Measurements from ENCODE around the gene SLC15A2. TPM values are rescaled to one million over a fixed set of nuclear protein-coding genes. Genes with fewer than 3 reads are reported as not detected.

Gene SLC15A2
- total and polyA plus RNA-seq, 10 of the 15 experiments (the other 5 are each of a cell fraction or from before 2014, with no cell fraction given): 0.64 to 7.2 (median 2.4) TPM

- TF ChIP-seq ATF2 (IDR thresholded peaks at IDR 0.05; ENCODE audit: low read length) (no peak), HDGF (IDR thresholded peaks at IDR 0.05) (no peak), ESRRA (IDR thresholded peaks at IDR 0.05; ENCODE audit: low read length) (no peak), SUPT20H (IDR thresholded peaks at IDR 0.05; ENCODE audit: borderline replicate concordance, control insufficient read depth, low read depth, low read length) (no peak)
These were observed 91.6 kb downstream of the SLC15A2 start (continued) for GRCh38 chr3:121985846-121986245.

GRCh38 chr3:121988146-121988545, 93.9 kb downstream of the SLC15A2 start:
- Histone ChIP-seq H3K9me3 (replicated peaks; ENCODE audit: control insufficient read depth, insufficient read depth, low read length) (no peaks in the 10 kb centered on the region; the same call in none of the 3 replicates), H3K4me2 (ENCODE audit: control insufficient read depth, insufficient read depth) (no peak overlapping the region), H3K4me3 (no peak overlapping the region), H3K27me3 (replicated peaks in 1 of 2; ENCODE audit: control insufficient read depth in 2 of 2, insufficient read depth in 2 of 2, low read length in 1 of 2) (no peaks in the 10 kb centered on the region), H3K9ac (ENCODE audit: control insufficient read depth, insufficient read depth, low read length) (no peak overlapping the region), H4K20me1 (ENCODE audit: control insufficient read depth, insufficient read depth) (no peaks in the 10 kb centered on the region), H3K4me1 (ENCODE audit: control insufficient read depth, insufficient read depth, low read length) (peaks cover 7% of the 10 kb centered on the region), H2AFZ (ENCODE audit: control insufficient read depth, low read depth, low read length) (no peak overlapping the region), H3K79me2 (ENCODE audit: control insufficient read depth, insufficient read depth, low read length) (no peaks in the 10 kb centered on the region), H3K27ac (ENCODE audit: control insufficient read depth, insufficient read depth) (no peak overlapping the region), H3K36me3 (ENCODE audit: control insufficient read depth in 2 of 2, insufficient read depth in 2 of 2, low read length in 1 of 2) (peaks cover 3 to 12% of the 10 kb centered on the region in 2 experiments; a peak in 3 of 4 replicates)
- 85% methylated on average over 2 of the region's 2 CpGs for WGBS (ENCODE audit: insufficient coverage, insufficient replicate concordance, low lambda C conversion rate, missing lambda C conversion rate)
- POLR2A ChIA-PET: no interaction called here
- SMC1A ChIA-PET (ENCODE audit: uncharacterized antibody, unreplicated experiment): interaction anchor here (28.1 kb wide), 1 partner anchor 102 kb away, joined by 882 read pairs; no protein-coding TSS in a partner anchor
- BruUV-seq (replicated peaks): no TSS peak
- CTCF ChIA-PET: interaction anchor here (2.8 kb wide), 1 partner anchor 14 kb away, joined by 8 read pairs; no protein-coding TSS in a partner anchor
- in situ Hi-C loops (cut with MboI): no loop called here
- intact Hi-C loops (cut with micrococcal nuclease; ENCODE audit: unreplicated experiment): no loop called here
- FAIRE-seq: no peak
- no peak for ATAC-seq
- DNase-seq (ENCODE audit: low read depth, low spot score): no peak
- RAD21 ChIA-PET (ENCODE audit: unreplicated experiment): no interaction called here
- TF ChIP-seq CHD2 (IDR thresholded peaks at IDR 0.05; ENCODE audit: borderline replicate concordance, low read depth, low read length) (no peak), ZBTB33 (IDR thresholded peaks at IDR 0.05) (no peak), MYB (IDR thresholded peaks at IDR 0.05; ENCODE audit: borderline replicate concordance, low read depth, low read length) (no peak), MEF2B (IDR thresholded peaks at IDR 0.05; ENCODE audit: partially characterized antibody, poor library complexity, severe bottlenecking) (no peak), PBX3 (IDR thresholded peaks at IDR 0.05; ENCODE audit: insufficient replicate concordance, low read depth, low read length) (no peak), KAT2A (conservative IDR thresholded peaks at IDR 0.05; ENCODE audit: control insufficient read depth, low read depth, low read length) (no peak), SKIL (IDR thresholded peaks at IDR 0.05; ENCODE audit: low read depth, poor library complexity, severe bottlenecking) (no peak), POLR2AphosphoS2 (IDR thresholded peaks at IDR 0.05; ENCODE audit: low read depth, low read length) (no peak), E2F4 (IDR thresholded peaks at IDR 0.05; ENCODE audit: low read depth, low read length) (no peak)
